HG03097 (cell line): Measurements from ENCODE around the gene ABCC3.

Source experiments
- ATAC-seq: cut with Tn5 transposase; IDR thresholded peaks from one replicate; pipeline ENCODE4 v1.9.1; 2021; ENCODE audit not compliant: unreplicated experiment, low FRiP score

Gene ABCC3

GRCh38 chr17:50634224-50634914 lies at the start of gene ABCC3:
ABCC3 (plus strand) TSS chr17:50634881; CDS start chr17:50634937, 56 bp downstream.
- ATAC-seq: no peak

GRCh38 chr17:50585346-50585745 lies 49.3 kb upstream of the ABCC3 start:
- ATAC-seq: no peak

- no peak for ATAC-seq
Measured at GRCh38 chr17:50585891-50586290, 48.8 kb upstream of the ABCC3 start.

- ATAC-seq: no peak
Measured at GRCh38 chr17:50586421-50587247, 48.0 kb upstream of the ABCC3 start.

GRCh38 chr17:50587571-50587970 lies 47.1 kb upstream of the ABCC3 start:
- ATAC-seq: no peak

GRCh38 chr17:50588391-50589049 lies 46.2 kb upstream of the ABCC3 start:
- no peak for ATAC-seq

- ATAC-seq: no peak
Measured at GRCh38 chr17:50589095-50589705, 45.5 kb upstream of the ABCC3 start.

GRCh38 chr17:50590946-50591737 lies 43.5 kb upstream of the ABCC3 start:
- ATAC-seq: no peak

GRCh38 chr17:50593321-50593720 lies 41.4 kb upstream of the ABCC3 start:
- no peak for ATAC-seq

- no peak for ATAC-seq
Measured at GRCh38 chr17:50594128-50594823, 40.4 kb upstream of the ABCC3 start.

- no peak for ATAC-seq
Measured at GRCh38 chr17:50594892-50595291, 39.8 kb upstream of the ABCC3 start.

- no peak for ATAC-seq
Measured at GRCh38 chr17:50596191-50597037, 38.3 kb upstream of the ABCC3 start.

- ATAC-seq: no peak
Measured at GRCh38 chr17:50598487-50598886, 36.2 kb upstream of the ABCC3 start.

- no peak for ATAC-seq
Measured at GRCh38 chr17:50599606-50600005, 35.1 kb upstream of the ABCC3 start.

- ATAC-seq: no peak
Measured at GRCh38 chr17:50601823-50602375, 32.8 kb upstream of the ABCC3 start.

- ATAC-seq: no peak
Measured at GRCh38 chr17:50602836-50603235, 31.8 kb upstream of the ABCC3 start.

- ATAC-seq: no peak
Measured at GRCh38 chr17:50603340-50603739, 31.3 kb upstream of the ABCC3 start.

- ATAC-seq: no peak
Measured at GRCh38 chr17:50604513-50604912, 30.2 kb upstream of the ABCC3 start.
